BJ (cell line): ENCODE data around the gene PLEKHA5. TPM values are rescaled to one million over a fixed set of nuclear protein-coding genes. Genes with fewer than 3 reads are reported as not detected.
"Not testable (repeated sequence)": the region's sequence is repeated elsewhere in the genome, so short reads cannot be mapped to it uniquely, and the experiment has no call there.

ENCODE experiments used
- CTCF ChIA-PET: fragments of 350-600 bp; formaldehyde crosslinking; extraction: SDS; loops from one replicate; lab custom pipeline; 2021; ENCODE audit warnings: antibody characterized with exemption, inconsistent platforms; lab: Yijun Ruan, JAX
- POLR2A ChIA-PET: fragments of 300-600 bp; sonication (Branson Sonifier 250); formaldehyde crosslinking; extraction: SDS; loops from one replicate; lab custom pipeline; 2021; ENCODE audit warnings: antibody characterized with exemption; lab: Charles Lee
- DNase-seq: peaks from one replicate; pipeline ENCODE4 v3.0.0-alpha.2; 2011; ENCODE audit warnings: low read depth
- H3K27me3 ChIP-seq: 2 replicates; pipeline ENCODE4 v1.6.0; 2011; ENCODE audit warnings: low read length; ENCODE audit not compliant: control insufficient read depth, insufficient read depth
- H3K36me3 ChIP-seq: 2 replicates; pipeline ENCODE4 v1.5.1; 2011; ENCODE audit warnings: low read length; ENCODE audit not compliant: control insufficient read depth, insufficient read depth
- H3K4me3 ChIP-seq: 2 replicates; pipeline ENCODE4 v1.5.1; 2011; ENCODE audit warnings: low read depth, mild to moderate bottlenecking, control low read depth, low read length
- CTCF ChIP-seq: IDR thresholded peaks from 2 replicates; pipeline ENCODE4 v1.5.1; 2011; ENCODE audit warnings: low read depth, mild to moderate bottlenecking, control low read depth, inconsistent platforms, low read length, moderate library complexity; ENCODE audit not compliant: insufficient read depth
- polyA plus RNA-seq: library from polyadenylated mRNA; depleted of rRNA; stranded (reverse); fragments of >200 nt; gene quantifications from 2 replicates; pipeline ENCODE4 v1.2.3, GENCODE V29; 2011

The PLEKHA5 gene
- polyA plus RNA-seq, 1 experiment = 5.8 TPM

DNA sequence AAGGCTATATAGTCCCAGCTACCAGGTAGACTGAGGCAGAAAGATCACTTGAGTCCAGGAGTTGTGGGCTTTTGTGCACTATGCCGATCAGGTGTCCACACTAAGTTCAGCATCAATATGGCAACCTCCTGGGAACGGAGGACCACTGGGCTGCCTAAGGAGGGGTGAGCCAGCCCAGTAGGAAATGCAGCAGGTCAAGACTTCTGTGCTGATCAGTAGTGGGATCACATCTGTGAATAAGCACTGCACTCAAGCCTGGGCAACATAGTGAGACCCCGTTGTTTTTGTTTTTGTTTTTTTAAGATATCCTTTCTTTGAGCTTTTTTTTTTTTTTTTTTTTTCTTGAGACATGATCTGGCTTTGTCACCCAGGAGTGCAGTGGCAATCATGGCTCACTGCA, 174.0 kb downstream of the PLEKHA5 start:
- no peak for DNase-seq
- CTCF ChIA-PET = no interaction called here
- peaks cover 4% of the 10 kb centered on the region; the same call in 1 of the 2 replicates for H3K36me3 ChIP-seq
- TF ChIP-seq CTCF = no peak
- H3K27me3 ChIP-seq = no peaks in the 10 kb centered on the region
- H3K4me3 ChIP-seq = no peak overlapping the region
- POLR2A ChIA-PET = interaction anchor here (0.6 kb wide), 1 partner anchor 20 kb away, joined by 5 read pairs; no protein-coding TSS in a partner anchor

- ChIA-PET CTCF (interaction anchor here (0.6 kb wide), 1 partner anchor 20 kb away, joined by 3 read pairs; no protein-coding TSS in a partner anchor), POLR2A (interaction anchor here (0.6 kb wide), 2 partner anchors 21 to 899 kb away, joined by 5 to 16 read pairs; no protein-coding TSS in a partner anchor)
- Histone ChIP-seq H3K36me3 (peaks cover 4% of the 10 kb centered on the region; the same call in 1 of the 2 replicates), H3K27me3 (no peaks in the 10 kb centered on the region), H3K4me3 (no peak overlapping the region)
- DNase-seq = no peak
- no peak for TF ChIP-seq CTCF
These were observed 174.7 kb downstream of the PLEKHA5 start for GRCh38 chr12:19304149-19304750.

- CTCF ChIA-PET, H3K4me3 ChIP-seq, DNase-seq, H3K27me3 ChIP-seq, POLR2A ChIA-PET, H3K36me3 ChIP-seq: not testable (repeated sequence)
These were observed 176.1 kb downstream of the PLEKHA5 start for GRCh38 chr12:19305621-19306020.

GRCh38 chr12:19306366-19306765, 176.8 kb downstream of the PLEKHA5 start:
- DNase-seq = no peak
- POLR2A ChIA-PET = no interaction called here

GRCh38 chr12:19307451-19307850, 177.9 kb downstream of the PLEKHA5 start:
- no peaks in the 10 kb centered on the region for H3K27me3 ChIP-seq
- peaks cover 4% of the 10 kb centered on the region; the same call in 1 of the 2 replicates for H3K36me3 ChIP-seq
- ChIA-PET POLR2A (no interaction called here), CTCF (no interaction called here)
- DNase-seq = no peak
- no peak overlapping the region for H3K4me3 ChIP-seq
- no peak for TF ChIP-seq CTCF

More at GRCh38 chr12:19306366-19306765, 176.8 kb downstream of the PLEKHA5 start:
- peaks cover 4% of the 10 kb centered on the region; the same call in 1 of the 2 replicates for H3K36me3 ChIP-seq
- no peak overlapping the region for H3K4me3 ChIP-seq
- H3K27me3 ChIP-seq = no peaks in the 10 kb centered on the region
- TF ChIP-seq CTCF = no peak
- CTCF ChIA-PET = no interaction called here

DNA sequence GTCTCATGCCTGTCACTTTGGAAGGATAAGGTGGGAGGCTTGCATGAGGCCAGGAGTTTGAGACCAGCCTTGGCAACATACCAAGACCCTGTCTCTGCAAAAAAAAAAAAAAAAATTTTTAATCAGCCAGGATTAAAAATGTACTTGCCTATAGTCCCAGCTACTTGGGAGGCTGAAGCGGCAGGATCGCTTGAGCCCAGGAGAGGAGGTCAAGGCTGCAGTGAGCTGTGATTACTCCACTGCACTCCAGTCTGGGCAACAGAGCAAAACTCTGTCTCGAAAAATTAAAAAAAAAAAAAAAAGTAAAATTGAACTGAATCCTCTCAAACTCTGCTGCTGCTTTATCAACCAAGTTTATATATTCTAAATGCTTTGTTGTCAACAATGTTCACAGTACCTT, 181.6 kb downstream of the PLEKHA5 start:
- no peaks in the 10 kb centered on the region for H3K27me3 ChIP-seq
- no peak for DNase-seq
- no peak overlapping the region for H3K4me3 ChIP-seq
- ChIA-PET POLR2A (no interaction called here), CTCF (interaction anchor here (2.1 kb wide), 1 partner anchor 11 kb away, joined by 5 read pairs; no protein-coding TSS in a partner anchor)
- TF ChIP-seq CTCF = no peak
- H3K36me3 ChIP-seq = peaks cover 3% of the 10 kb centered on the region; the same call in 1 of the 2 replicates
